HL-60 (cell line): ENCODE measurements around the gene NFATC4.

ENCODE experiments used
- DNase-seq, 2 experiments: peaks; one replicate each; pipeline ENCODE4 v3.0.0-alpha.2; 2010 to 2020; ENCODE audit warnings: low read depth in 1 of 2, low spot score in 1 of 2
- H3K27ac ChIP-seq: fragments of 250-450 bp; sonication (Bioruptor Pico); replicated peaks from 2 replicates; pipeline ENCODE4 v1.5.1; 2020; ENCODE audit warnings: mild to moderate bottlenecking, moderate library complexity
- H3K27me3 ChIP-seq: fragments of 250-450 bp; sonication (Bioruptor Pico); 2 replicates; pipeline ENCODE4 v1.5.1; 2021; ENCODE audit warnings: mild to moderate bottlenecking, moderate library complexity; ENCODE audit not compliant: insufficient read depth, poor library complexity, severe bottlenecking
- H3K4me3 ChIP-seq: replicated peaks from 2 replicates; pipeline ENCODE4 v1.5.1; 2011; ENCODE audit warnings: mild to moderate bottlenecking, control low read depth, low read length; ENCODE audit not compliant: insufficient read depth
- GABPA ChIP-seq: IDR thresholded peaks from 2 replicates; pipeline ENCODE4 v1.6.1; 2012; ENCODE audit warnings: low read depth
- POLR2AphosphoS5 ChIP-seq: IDR thresholded peaks from 2 replicates; pipeline ENCODE4 v1.6.1; 2012; ENCODE audit warnings: low read depth
- SPI1 ChIP-seq: IDR thresholded peaks from 2 replicates; pipeline ENCODE4 v1.6.1; 2012; ENCODE audit warnings: low read depth, mild to moderate bottlenecking, borderline replicate concordance
- TF ChIP-seq, protein P1 (sequence below): IDR thresholded peaks from one replicate; pipeline ENCODE4 v1.5.1; 2011; ENCODE audit warnings: low read length, control low read depth, inconsistent platforms; ENCODE audit not compliant: insufficient read depth
- TF ChIP-seq, protein P2 (sequence below): IDR thresholded peaks from 2 replicates; pipeline ENCODE4 v1.6.1; 2012; ENCODE audit warnings: low read depth; ENCODE audit not compliant: insufficient replicate concordance

NFATC4 gene

DNA sequence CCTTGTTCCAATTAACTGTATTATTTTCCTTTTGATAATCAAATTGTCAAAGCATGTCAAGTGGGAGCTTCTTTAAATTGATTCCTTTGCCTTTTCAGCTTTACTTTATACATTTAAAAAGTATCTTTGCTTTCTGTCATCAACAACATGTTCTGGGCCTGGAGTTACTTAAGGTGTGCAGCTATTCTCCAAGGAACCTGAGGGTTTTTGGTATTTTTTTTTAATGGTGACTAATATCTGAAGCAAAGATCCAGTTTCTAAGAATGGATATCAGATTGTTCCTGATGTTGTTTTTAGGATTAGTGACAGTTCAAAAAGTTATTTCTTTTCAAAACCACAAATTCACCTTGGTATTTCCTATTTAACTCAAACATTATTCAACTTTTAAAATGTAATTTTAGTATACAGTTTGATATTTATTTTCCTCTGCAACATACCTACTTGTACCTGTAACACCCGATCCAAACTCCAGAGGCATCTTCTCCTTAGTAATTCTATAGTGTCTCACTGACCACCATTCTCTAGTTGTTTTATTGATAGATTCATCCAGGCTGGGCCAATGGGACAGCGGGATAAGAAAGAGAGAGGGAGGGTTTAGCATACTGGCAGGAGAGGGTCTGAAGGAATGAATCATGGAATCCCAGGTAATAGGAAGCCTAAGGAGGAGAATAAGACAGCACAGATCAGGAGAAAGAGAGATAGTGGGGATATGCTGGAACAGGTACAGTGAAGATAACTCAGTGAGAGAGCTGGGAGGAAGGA lies 58.3 kb downstream of the NFATC4 start:
- TF ChIP-seq SPI1 (no peak), POLR2AphosphoS5 (no peak)
- Histone ChIP-seq H3K27me3 (no peaks in the 10 kb centered on the region), H3K27ac (no peak overlapping the region), H3K4me3 (no peak overlapping the region)
- no peak for DNase-seq

DNA sequence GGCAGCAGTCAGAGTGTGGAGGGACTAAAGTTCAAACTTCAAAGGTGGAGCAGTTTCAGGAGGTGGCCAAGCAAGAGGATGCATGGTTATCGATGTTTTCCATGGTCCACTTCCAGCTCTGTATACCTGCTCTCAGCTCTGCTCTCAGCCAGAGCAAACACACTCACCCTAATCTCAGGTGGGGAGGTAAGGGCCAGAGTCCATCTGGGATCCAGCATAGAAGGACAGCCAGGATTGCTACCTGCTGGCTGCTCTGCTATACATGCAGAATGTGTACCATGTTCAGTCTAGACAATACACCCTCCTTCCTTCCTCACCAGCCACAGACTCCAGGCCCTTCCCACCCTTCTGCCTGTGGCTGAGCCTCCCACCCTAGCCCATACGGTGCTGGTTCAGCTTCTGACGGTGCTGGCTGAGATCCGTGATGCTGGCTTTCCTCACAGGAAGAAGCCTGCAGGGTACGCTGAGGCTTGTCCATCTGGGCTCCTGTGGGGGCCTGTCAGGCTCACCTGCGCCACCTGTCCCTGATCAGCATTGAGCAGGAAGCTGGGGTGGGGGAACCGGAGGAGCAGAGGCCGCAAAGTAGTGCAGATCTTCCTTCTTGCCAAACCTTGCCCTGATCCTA lies 59.0 kb downstream of the NFATC4 start:
- TF ChIP-seq, protein P1, sequence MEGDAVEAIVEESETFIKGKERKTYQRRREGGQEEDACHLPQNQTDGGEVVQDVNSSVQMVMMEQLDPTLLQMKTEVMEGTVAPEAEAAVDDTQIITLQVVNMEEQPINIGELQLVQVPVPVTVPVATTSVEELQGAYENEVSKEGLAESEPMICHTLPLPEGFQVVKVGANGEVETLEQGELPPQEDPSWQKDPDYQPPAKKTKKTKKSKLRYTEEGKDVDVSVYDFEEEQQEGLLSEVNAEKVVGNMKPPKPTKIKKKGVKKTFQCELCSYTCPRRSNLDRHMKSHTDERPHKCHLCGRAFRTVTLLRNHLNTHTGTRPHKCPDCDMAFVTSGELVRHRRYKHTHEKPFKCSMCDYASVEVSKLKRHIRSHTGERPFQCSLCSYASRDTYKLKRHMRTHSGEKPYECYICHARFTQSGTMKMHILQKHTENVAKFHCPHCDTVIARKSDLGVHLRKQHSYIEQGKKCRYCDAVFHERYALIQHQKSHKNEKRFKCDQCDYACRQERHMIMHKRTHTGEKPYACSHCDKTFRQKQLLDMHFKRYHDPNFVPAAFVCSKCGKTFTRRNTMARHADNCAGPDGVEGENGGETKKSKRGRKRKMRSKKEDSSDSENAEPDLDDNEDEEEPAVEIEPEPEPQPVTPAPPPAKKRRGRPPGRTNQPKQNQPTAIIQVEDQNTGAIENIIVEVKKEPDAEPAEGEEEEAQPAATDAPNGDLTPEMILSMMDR = no peak
- Histone ChIP-seq H3K4me3 (no peak overlapping the region), H3K27me3 (no peaks in the 10 kb centered on the region), H3K27ac (no peak overlapping the region)
- no peak for DNase-seq

DNA sequence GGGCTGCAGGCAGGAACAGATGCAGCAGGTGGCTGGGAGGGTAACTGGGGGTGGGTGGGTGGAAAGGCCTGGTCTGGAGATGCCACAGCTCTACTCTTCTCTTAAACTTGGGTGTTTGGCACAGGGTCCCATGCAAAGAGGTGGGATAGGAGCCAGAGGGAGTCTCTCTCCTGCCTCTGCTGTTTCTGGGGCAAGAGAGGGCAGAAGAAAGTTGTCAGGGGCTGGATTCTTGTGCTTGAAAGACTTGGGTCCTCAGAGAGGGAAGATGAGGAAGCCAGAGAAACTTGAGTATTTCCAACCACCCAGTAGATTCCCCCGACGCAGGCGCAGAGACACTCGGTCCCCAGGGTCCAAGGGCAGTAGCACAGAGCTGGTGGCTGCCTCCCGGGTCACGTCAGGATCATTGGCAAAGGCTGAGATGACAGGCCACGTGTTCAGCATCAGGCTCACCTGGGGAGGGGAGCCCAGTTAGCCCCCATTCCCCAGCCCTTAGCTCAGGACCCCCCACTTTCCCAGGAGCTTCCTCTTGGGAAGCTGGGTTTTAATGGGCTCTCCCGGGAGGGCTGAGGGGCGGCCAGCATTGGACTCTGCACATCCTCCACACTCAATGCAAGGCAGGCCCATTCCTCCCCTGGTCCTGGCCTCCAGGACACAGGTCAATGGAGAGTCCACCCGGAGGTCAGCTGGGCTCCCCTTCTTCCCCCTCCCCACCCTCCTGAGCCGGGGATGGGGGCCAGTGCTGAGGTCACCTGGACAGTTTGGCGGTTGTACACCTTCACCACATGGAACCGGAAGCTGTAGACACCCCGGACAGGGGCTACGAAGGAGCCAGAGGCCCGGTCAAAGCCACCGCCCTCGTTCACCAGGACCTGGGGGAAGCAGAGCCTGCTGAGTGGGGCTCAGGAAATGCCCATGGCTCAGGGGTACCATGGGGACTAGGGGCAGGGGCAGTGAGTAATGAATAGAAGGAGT lies 59.8 kb downstream of the NFATC4 start:
- no peak for DNase-seq
- no peak overlapping the region for H3K27ac ChIP-seq
- H3K27me3 ChIP-seq = no peaks in the 10 kb centered on the region
- H3K4me3 ChIP-seq = no peak overlapping the region
- TF ChIP-seq, protein P1 = no peak

DNA sequence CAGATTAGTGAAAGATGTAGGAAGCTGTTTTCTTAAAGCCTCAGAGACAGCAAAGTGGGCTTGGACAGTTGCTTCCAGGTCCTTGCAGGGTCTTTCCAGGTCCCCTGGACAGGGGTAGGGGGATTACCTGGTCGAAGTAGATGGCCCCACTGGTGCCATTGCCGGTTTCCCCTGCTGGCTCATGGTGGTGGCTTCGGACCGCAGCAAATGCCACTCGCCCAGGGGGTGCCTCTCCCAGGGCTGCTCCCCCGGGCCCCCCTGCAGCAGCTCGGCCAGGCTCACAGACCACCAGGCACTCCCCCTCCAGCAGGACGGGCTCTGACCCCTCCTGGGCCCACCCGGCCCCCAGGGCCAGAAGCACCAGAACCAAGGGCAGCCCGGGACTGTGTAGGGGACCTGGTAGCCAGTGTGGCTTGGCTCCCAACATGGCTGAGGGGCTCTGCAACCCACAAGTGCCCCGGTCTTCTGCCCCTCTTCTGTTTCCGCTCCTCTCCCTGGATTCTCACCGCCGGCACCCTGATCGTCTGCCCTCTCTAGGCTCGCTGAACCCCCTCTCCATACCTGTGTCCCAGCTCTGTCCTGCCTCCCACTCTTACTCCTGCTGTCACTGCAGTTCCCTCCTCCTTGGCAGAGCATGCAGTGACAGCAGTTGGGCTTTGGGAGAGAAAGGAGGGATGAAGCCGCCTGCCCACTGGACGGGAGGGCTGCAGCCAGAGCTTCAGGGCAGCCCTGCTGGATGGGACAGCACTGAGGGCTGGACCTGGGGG lies 60.8 kb downstream of the NFATC4 start:
- Histone ChIP-seq H3K4me3 (no peak overlapping the region), H3K27ac (peak overlapping the region; percentile 88), H3K27me3 (no peaks in the 10 kb centered on the region)
- no peak for DNase-seq
- TF ChIP-seq, protein P1 = no peak
- TF ChIP-seq SPI1 (no peak), POLR2AphosphoS5 (no peak), GABPA (no peak)
- TF ChIP-seq, protein P2, sequence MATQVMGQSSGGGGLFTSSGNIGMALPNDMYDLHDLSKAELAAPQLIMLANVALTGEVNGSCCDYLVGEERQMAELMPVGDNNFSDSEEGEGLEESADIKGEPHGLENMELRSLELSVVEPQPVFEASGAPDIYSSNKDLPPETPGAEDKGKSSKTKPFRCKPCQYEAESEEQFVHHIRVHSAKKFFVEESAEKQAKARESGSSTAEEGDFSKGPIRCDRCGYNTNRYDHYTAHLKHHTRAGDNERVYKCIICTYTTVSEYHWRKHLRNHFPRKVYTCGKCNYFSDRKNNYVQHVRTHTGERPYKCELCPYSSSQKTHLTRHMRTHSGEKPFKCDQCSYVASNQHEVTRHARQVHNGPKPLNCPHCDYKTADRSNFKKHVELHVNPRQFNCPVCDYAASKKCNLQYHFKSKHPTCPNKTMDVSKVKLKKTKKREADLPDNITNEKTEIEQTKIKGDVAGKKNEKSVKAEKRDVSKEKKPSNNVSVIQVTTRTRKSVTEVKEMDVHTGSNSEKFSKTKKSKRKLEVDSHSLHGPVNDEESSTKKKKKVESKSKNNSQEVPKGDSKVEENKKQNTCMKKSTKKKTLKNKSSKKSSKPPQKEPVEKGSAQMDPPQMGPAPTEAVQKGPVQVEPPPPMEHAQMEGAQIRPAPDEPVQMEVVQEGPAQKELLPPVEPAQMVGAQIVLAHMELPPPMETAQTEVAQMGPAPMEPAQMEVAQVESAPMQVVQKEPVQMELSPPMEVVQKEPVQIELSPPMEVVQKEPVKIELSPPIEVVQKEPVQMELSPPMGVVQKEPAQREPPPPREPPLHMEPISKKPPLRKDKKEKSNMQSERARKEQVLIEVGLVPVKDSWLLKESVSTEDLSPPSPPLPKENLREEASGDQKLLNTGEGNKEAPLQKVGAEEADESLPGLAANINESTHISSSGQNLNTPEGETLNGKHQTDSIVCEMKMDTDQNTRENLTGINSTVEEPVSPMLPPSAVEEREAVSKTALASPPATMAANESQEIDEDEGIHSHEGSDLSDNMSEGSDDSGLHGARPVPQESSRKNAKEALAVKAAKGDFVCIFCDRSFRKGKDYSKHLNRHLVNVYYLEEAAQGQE = no peak
